GM18951 (cell line): ENCODE measurements around the gene LRRC28.

Source experiments
- POLR2A ChIP-seq: IDR thresholded peaks from 4 replicates; pipeline ENCODE4 v1.6.1; 2011; ENCODE audit warnings: mild to moderate bottlenecking; ENCODE audit not compliant: insufficient read length, insufficient read depth; ENCODE audit errors: extremely low read depth
- in situ Hi-C: fragments of 300-500 bp; cut with MboI; formaldehyde crosslinking; loops from one replicate; pipeline ENCODE4 v1.12.0; 2022; ENCODE audit warnings: low sequenced_read_pairs, mixed read lengths, inconsistent platforms; ENCODE audit not compliant: unreplicated experiment

LRRC28 gene

DNA sequence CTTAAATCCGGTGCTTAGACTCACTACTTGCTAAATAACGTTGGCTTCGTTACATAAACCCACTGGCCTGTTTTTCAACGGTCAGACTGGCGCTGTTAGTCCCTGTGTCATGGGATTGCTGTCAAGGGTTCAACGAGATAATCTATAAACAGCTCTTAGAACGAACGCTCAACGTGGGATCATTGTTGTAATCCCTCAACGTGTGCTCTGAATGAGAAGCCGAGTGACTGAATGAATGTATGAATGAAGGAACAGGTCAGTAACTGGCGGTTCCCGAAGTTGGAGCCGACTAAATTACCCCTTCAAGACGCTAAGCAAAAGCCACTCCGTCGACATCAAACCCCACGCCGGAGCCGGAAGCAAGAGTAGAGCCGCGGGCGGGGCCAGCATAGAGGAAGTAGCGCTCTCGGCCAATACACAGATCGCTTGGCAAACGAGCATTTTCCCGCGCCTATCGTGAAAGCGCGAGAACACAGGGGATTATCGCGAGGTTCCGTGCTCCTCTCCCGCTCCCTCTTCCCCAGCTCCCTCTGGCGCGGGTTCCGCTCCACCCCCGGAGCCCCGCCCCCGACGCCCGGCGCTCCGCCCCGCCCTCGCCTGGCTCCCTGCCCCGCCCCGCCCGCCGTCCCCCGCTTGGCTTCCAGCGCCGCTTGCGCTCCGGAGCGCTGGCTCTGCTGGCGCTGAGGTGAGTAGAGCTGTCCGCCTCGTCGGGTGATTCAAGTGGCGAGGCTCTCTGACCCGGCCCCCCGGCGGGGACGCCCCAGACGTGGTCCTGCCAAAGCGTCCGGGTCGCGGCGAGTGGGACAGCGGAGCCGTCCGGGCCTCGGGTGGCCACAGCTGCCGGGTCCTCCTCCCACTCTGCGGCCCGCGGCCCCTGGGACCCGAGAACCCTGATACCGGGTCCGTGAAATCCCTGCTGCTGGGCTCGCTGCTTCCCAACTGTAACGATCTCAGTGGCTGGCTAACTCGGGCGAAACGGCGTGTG lies at the start of gene LRRC28:
TSS of gene LRRC28 (plus strand) at position 625 of the 985 bp plus-strand sequence. CDS start 4,477 bp downstream, outside the sequence.
- peak; percentile 88 for TF ChIP-seq POLR2A
- in situ Hi-C loops, result no loop called here

DNA sequence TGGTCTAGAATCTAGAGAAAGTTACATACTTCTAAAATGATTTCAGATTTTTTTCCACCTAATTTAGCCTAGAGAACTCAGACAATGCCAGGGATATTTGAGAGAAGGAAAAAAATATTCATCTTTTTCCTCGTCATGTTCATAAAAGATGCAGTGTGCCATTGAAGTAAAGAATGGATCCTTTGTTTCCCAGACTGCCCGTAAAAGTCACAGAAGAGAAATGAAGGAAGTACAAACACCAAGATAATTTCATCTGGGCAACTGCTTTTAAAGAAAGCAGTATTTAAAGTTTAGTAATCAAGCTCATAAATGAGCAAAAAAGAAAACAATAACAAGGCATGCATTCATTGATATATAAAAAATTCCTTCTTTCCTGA lies 49.1 kb upstream of the LRRC28 start:
- in situ Hi-C loops, result no loop called here
- no peak for TF ChIP-seq POLR2A

DNA sequence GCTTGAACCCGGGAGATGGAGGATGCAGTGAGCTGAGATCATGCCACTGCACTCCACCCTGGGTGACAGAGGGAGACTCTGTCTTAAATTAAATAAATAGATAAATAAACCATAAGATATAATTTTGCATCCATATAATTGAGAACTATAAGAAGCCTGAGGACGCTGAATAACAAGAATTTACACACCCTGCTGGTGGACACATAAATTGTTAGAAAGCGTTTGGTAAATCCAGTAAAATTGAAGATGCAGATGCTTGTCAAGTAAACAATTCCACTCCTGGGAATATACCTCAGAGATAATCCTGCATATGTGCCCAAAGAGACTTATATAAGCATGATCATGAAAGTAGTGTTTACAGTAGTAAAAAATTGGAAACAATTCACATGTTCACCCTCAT lies 43.6 kb upstream of the LRRC28 start:
- in situ Hi-C loops, result no loop called here
- no peak for TF ChIP-seq POLR2A

DNA sequence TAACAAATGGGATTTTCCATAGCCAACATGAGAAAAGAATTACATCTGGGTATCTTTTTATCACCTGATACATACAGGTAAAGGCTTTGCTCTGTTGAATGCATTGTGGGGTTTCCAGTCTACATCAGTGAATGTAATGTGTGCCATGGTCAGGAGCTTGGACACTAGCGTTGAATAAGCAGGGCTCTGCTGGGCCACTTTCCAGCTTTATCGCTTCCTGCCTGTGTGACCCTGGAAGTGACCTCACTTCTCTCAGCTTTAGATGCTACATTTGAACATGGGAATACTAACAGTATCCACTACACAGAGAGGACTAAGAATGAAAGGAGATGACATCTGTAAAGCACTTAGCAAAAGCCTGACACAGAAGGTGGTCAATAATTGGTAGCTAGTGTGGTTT lies 42.0 kb upstream of the LRRC28 start:
- no peak for TF ChIP-seq POLR2A
- in situ Hi-C loops, result no loop called here

- in situ Hi-C loops, result no loop called here
- TF ChIP-seq POLR2A, result no peak
Measured at GRCh38 chr15:99210334-99210733, 40.9 kb upstream of the LRRC28 start.

GRCh38 chr15:99211926-99212325 lies 39.4 kb upstream of the LRRC28 start:
- TF ChIP-seq POLR2A, result no peak
- in situ Hi-C loops, result no loop called here

GRCh38 chr15:99212406-99212805 lies 38.9 kb upstream of the LRRC28 start:
- in situ Hi-C loops, result no loop called here
- TF ChIP-seq POLR2A, result no peak

GRCh38 chr15:99213187-99213811 lies 38.0 kb upstream of the LRRC28 start:
- in situ Hi-C loops, result no loop called here
- no peak for TF ChIP-seq POLR2A

DNA sequence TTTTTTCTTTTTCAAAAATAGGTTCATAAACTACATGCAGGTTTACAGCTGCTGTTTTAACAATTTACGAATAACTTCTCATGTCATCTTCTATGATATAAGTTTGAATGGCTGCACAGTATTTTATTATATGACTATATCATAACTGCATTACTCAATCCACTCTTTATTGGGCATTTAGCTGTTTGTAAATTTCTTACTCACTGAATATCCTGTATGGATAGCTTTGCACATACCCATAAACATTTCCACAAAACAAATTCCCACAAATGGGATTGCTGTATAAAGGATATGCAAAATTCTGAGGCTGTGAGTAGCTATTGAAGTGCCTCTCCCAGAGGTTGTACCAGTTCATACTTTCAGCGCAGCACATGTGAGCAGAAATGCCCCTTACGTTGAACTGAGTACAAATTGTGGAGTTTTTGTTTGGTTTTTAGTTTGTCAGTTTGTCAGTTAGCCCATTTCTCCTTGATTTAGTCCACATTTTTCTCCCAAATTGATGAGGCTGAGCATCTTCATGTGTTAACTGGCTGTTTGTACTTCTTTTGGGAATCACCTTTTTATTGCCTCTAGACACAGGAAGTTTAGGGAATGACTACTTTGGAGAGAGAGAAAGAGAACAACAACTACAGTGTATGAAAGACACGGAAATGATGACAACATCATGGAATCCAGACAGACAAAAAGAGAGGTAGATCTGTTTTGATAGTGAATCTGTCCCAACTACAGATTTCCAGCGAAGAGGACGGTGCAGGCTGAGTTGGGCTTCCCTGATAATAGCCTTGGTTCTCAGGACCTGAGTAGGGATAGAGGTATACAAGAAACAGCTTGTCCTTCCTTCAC lies 26.7 kb upstream of the LRRC28 start:
- in situ Hi-C loops, result no loop called here
- no peak for TF ChIP-seq POLR2A

DNA sequence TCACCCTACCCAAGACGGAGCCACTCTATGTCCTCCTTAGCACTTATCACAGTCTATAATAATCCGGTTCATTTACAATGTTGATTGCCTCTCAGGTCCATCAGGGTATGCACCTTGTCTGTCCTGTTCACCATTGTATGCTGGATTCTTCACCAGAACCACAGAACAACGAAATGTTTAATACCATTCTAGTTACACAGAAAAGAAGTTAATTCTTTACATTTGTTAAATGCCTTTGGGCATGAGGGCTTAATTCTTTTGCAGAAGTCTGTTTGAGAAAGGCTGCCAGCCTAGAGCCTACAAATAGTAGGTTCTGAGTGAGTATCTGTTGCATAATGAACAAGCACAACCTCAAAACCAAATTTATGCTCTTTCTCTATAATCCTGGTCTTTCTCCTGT lies 24.5 kb upstream of the LRRC28 start:
- TF ChIP-seq POLR2A, result no peak

GRCh38 chr15:99228120-99228770 lies 23.0 kb upstream of the LRRC28 start:
- TF ChIP-seq POLR2A, result no peak
- in situ Hi-C loops, result no loop called here

More for the DNA sequence above, 24.5 kb upstream of the LRRC28 start:
- in situ Hi-C loops, result no loop called here

- TF ChIP-seq POLR2A, result no peak
- in situ Hi-C loops, result no loop called here
Measured at GRCh38 chr15:99230867-99231266, 20.4 kb upstream of the LRRC28 start.
